ENCODE results near the gene FGR.

DNA sequence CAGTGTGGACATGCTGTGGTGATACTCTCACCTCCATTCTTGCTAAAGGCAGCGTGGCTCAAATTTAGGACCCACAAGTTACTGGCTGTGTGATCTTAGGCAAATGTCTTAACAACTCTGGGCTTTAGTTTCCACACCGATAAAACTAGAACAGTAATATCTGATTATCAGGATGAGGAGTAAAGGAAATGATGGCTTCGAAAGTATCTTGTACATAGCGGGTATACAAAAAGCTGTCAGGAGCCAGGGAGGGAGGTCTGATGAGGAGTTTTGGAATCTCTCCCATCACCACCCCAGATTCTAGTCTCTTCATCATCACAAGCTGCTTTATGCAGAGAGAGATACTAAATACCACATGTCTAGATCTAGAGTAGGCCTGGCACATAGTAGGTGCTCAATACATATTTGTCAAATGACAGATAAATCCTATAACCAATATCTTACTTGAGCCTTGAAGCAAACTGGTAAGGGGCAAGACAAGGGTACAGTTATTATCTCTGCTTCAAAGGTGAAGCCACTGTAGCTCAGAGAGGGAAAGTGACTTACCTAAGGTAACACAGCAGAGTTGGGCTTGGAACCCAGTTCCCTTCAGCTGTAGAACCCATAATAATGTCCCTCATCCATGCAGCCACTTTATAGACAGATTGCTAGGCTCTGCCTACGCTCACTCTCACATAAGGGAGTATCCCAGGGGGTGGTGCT lies 9.5 kb upstream of the FGR start:
- TF ChIP-seq, protein P1, sequence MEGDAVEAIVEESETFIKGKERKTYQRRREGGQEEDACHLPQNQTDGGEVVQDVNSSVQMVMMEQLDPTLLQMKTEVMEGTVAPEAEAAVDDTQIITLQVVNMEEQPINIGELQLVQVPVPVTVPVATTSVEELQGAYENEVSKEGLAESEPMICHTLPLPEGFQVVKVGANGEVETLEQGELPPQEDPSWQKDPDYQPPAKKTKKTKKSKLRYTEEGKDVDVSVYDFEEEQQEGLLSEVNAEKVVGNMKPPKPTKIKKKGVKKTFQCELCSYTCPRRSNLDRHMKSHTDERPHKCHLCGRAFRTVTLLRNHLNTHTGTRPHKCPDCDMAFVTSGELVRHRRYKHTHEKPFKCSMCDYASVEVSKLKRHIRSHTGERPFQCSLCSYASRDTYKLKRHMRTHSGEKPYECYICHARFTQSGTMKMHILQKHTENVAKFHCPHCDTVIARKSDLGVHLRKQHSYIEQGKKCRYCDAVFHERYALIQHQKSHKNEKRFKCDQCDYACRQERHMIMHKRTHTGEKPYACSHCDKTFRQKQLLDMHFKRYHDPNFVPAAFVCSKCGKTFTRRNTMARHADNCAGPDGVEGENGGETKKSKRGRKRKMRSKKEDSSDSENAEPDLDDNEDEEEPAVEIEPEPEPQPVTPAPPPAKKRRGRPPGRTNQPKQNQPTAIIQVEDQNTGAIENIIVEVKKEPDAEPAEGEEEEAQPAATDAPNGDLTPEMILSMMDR (conservative IDR thresholded peaks at IDR 0.05) = no peak
- no peak for TF ChIP-seq ZFX (IDR thresholded peaks at IDR 0.05)
